Nephron progenitor cell (in vitro differentiated cells): ENCODE data around the gene ADAM17.
"Not testable (repeated sequence)": the region's sequence is repeated elsewhere in the genome, so short reads cannot be mapped to it uniquely, and the experiment has no call there.

Source experiments
- DNase-seq: peaks from one replicate; pipeline ENCODE4 v3.0.0; 2021
- H3K27ac Mint-ChIP-seq: 2 replicates; pipeline ENCODE4 v1.8.0; 2021; ENCODE audit warnings: mild to moderate bottlenecking, moderate library complexity, mixed read lengths
- H3K27me3 Mint-ChIP-seq: 2 replicates; pipeline ENCODE4 v1.8.0; 2021; ENCODE audit warnings: mild to moderate bottlenecking, low read depth, mixed read lengths; ENCODE audit not compliant: poor library complexity
- H3K36me3 Mint-ChIP-seq: 2 replicates; pipeline ENCODE4 v1.8.0; 2021; ENCODE audit warnings: low read depth, mixed read lengths
- H3K4me1 Mint-ChIP-seq: 2 replicates; pipeline ENCODE4 v1.8.0; 2021; ENCODE audit warnings: mixed read lengths
- H3K4me3 Mint-ChIP-seq: 2 replicates; pipeline ENCODE4 v1.8.0; 2021; ENCODE audit warnings: mild to moderate bottlenecking, moderate library complexity, mixed read lengths
- H3K9me3 Mint-ChIP-seq: 2 replicates; pipeline ENCODE4 v1.8.0; 2021; ENCODE audit warnings: mild to moderate bottlenecking, moderate library complexity, mixed read lengths
- TF ChIP-seq, protein P1 (sequence below): fragments of 200-600 bp; sonication (generic); IDR thresholded peaks from 2 replicates; pipeline ENCODE4 v1.5.0; 2021; ENCODE audit warnings: antibody characterized with exemption

The ADAM17 gene

DNA sequence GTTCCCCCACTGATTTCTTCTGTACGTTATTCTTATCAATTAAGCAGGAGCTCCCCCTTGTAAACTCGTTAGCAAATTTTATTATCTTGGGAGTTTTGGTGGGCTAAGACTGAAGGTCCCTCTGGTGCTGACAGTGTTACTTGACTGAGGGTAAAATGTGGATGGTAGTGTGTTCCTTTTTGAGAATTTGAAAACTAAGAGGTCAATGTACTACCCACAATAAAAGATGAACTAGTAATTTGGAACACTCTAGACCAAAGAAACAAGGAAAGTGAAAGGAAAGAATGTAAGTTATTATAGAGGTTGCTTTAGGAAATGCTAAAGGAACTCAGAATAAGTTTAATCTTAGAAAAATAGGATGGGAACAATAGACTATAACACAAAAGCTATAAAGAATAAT lies 40.1 kb upstream of the ADAM17 start:
- no peak for DNase-seq
- no peak overlapping the region for H3K4me3 Mint-ChIP-seq
- peak overlapping the region; percentile 20 for H3K27ac Mint-ChIP-seq
- peaks cover 93% of the 10 kb centered on the region for H3K36me3 Mint-ChIP-seq
- H3K4me1 Mint-ChIP-seq: no peaks in the 10 kb centered on the region
- TF ChIP-seq, protein P1, sequence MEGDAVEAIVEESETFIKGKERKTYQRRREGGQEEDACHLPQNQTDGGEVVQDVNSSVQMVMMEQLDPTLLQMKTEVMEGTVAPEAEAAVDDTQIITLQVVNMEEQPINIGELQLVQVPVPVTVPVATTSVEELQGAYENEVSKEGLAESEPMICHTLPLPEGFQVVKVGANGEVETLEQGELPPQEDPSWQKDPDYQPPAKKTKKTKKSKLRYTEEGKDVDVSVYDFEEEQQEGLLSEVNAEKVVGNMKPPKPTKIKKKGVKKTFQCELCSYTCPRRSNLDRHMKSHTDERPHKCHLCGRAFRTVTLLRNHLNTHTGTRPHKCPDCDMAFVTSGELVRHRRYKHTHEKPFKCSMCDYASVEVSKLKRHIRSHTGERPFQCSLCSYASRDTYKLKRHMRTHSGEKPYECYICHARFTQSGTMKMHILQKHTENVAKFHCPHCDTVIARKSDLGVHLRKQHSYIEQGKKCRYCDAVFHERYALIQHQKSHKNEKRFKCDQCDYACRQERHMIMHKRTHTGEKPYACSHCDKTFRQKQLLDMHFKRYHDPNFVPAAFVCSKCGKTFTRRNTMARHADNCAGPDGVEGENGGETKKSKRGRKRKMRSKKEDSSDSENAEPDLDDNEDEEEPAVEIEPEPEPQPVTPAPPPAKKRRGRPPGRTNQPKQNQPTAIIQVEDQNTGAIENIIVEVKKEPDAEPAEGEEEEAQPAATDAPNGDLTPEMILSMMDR: no peak
- H3K9me3 Mint-ChIP-seq: peaks cover 42% of the 10 kb centered on the region
- H3K27me3 Mint-ChIP-seq: no peaks in the 10 kb centered on the region

DNA sequence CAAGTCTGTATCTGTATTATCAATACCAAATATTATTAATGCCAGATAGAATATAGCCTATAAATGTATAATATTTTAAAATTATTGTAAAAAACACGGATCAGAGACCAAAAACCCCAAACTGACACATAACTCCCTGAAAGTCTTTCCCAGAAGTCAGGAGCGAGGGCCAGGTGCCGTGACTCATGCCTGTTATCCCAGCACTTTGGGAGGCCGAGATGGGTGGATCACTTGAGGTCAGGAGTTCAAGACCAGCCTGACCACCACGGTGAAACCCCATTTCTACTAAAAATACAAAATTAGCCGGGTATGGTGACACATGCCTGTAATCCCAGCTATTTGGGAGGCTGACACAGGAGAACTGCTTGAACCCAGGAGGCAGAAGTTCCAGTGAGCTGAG lies 39.6 kb upstream of the ADAM17 start:
- Mint-ChIP-seq H3K27ac (peak overlapping the region; percentile 5), H3K9me3 (peaks cover 37% of the 10 kb centered on the region), H3K36me3 (peaks cover 93% of the 10 kb centered on the region)
- DNase-seq, H3K27me3 Mint-ChIP-seq, H3K4me1 Mint-ChIP-seq, H3K4me3 Mint-ChIP-seq: not testable (repeated sequence)

DNA sequence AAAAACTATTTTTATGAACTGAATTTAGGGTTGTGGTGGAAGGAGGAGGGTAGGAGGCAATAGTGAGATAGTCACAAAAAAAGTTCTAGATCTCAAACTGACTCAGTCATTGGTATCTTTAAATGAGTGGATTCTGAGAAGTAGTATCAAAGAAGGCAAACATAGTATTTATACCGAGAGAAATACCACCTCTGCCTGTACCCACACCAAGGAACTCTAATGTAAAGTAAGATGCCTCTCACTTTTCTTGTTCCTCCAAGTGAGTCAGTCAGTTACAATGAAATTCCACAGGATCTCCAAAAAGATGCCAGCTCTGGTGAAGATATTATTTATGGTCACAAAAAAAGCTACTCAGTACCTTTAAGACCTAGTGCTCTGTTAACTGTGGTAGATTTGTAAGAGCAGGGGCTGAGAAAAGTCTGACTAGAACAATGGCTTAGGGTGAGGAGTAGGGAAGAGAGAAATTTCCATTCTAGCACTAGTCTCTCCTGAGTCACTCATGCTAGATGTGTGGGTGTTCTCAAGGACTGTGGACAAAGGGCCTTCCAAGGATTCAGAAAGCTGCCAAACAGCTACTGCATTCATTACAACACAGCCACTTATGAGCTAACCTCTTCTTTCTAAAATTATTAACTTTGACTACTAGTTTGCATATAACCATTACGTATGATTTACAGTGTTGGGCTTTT lies 38.9 kb upstream of the ADAM17 start:
- H3K4me3 Mint-ChIP-seq: no peak overlapping the region
- H3K27ac Mint-ChIP-seq: peak overlapping the region; percentile 5
- H3K27me3 Mint-ChIP-seq: no peaks in the 10 kb centered on the region
- peaks cover 30% of the 10 kb centered on the region for H3K9me3 Mint-ChIP-seq
- H3K4me1 Mint-ChIP-seq: no peaks in the 10 kb centered on the region
- TF ChIP-seq, protein P1: no peak
- DNase-seq: no peak
- peaks cover 91% of the 10 kb centered on the region for H3K36me3 Mint-ChIP-seq

- Mint-ChIP-seq H3K9me3 (peaks cover 24% of the 10 kb centered on the region), H3K36me3 (peaks cover 85% of the 10 kb centered on the region), H3K27ac (no peak overlapping the region), H3K27me3 (no peaks in the 10 kb centered on the region), H3K4me1 (no peaks in the 10 kb centered on the region), H3K4me3 (no peak overlapping the region)
- TF ChIP-seq, protein P1: no peak
- no peak for DNase-seq
Observed at GRCh38 chr2:9593925-9594324, 38.3 kb upstream of the ADAM17 start.

- H3K27ac Mint-ChIP-seq: peak overlapping the region; percentile 38
Observed at GRCh38 chr2:9592699-9593098, 37.1 kb upstream of the ADAM17 start.

GRCh38 chr2:9590641-9591040 lies 35.0 kb upstream of the ADAM17 start:
- H3K27ac Mint-ChIP-seq: no peak overlapping the region
- no peaks in the 10 kb centered on the region for H3K27me3 Mint-ChIP-seq
- peaks cover 80% of the 10 kb centered on the region for H3K36me3 Mint-ChIP-seq
- TF ChIP-seq, protein P1: no peak
- no peak overlapping the region for H3K4me3 Mint-ChIP-seq
- peaks cover 4% of the 10 kb centered on the region for H3K9me3 Mint-ChIP-seq
- H3K4me1 Mint-ChIP-seq: no peaks in the 10 kb centered on the region
- no peak for DNase-seq

More at GRCh38 chr2:9592699-9593098, 37.1 kb upstream of the ADAM17 start:
- Mint-ChIP-seq H3K9me3 (peaks cover 12% of the 10 kb centered on the region), H3K27me3 (no peaks in the 10 kb centered on the region), H3K36me3 (peaks cover 80% of the 10 kb centered on the region), H3K4me1 (no peaks in the 10 kb centered on the region), H3K4me3 (no peak overlapping the region)
- no peak for DNase-seq
- TF ChIP-seq, protein P1: no peak
